ENCODE results near the gene MAP4K3. TPM values are rescaled to one million over a fixed set of nuclear protein-coding genes. Genes with fewer than 3 reads are reported as not detected.

MAP4K3 gene
- total RNA-seq, 2 experiments from 2014 or later = 8.6 to 12.3 TPM

Other genes with a start within 250 kb of the MAP4K3 start
- under 1 TPM in 1 of 2 experiments, not detected in 1; 0.25 TPM for gene CDKL4, start 193.3 kb downstream of the MAP4K3 start, total RNA-seq
- under 1 TPM; 0.43 TPM for gene TMEM178A, start 228.6 kb upstream of the MAP4K3 start, total RNA-seq

Data from activated CD4-positive, alpha-beta memory T cell treated with anti-CD3 and anti-CD28 coated beads, Interleukin-2, amount 10 ng/mL, durations not matched to agents 7 days and 5 days (primary cell).